NOMO-1 (cell line): Measurements from ENCODE around the gene GLI3.
"Not testable (repeated sequence)": the region's sequence is repeated elsewhere in the genome, so short reads cannot be mapped to it uniquely, and the experiment has no call there.

Source experiments
- DNase-seq, 2 experiments: peaks; one replicate each; lab custom pipeline; 2025; ENCODE audit not compliant: unreplicated experiment in 2 of 2; lab: John Stamatoyannopoulos, UW

GLI3 gene

DNA sequence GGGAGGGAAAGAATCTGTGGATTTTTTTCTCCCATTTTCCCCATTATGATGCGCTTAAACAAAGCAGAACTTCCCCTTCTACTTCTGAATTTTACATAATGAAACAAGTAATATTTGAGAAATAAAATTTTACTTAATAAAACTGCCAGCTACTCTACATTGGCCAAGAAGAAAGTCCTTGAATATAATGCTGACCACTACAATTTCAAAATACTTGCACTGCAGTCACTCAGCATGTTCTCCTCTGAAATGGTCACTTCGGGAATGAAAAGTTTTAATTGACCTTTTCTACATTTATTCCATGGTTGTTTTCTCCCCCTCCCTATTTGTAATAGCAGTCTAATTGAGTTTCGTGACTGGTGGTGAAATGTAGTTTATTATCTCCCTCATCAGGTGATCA, 23.9 kb downstream of the GLI3 start:
- no peak for DNase-seq

DNA sequence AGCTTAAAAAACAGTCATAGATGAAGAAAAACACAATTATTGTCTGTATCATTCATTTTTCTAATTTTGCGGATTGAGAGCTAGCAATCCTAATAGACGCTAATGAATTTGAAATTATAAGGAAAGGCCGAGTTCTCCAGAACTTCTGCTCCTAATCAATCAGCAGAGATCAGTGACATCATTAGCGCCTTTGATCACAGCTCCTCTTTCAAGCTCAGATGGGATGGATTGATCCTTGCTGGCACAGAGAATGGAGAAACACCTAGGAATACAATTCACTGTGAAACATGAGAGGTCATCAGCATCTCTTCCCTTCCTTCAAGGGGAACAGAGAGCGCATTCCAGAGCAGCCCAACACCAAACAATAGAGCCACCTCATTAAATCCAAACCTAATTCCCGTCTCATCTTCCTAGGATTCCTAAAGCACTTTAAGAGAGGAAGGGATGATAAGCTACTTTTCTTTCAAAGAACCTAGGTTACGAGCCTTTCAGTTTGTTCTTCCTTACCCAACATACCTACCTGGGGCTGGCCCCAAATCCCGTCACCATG, 24.4 kb downstream of the GLI3 start:
- no peak for DNase-seq

DNA sequence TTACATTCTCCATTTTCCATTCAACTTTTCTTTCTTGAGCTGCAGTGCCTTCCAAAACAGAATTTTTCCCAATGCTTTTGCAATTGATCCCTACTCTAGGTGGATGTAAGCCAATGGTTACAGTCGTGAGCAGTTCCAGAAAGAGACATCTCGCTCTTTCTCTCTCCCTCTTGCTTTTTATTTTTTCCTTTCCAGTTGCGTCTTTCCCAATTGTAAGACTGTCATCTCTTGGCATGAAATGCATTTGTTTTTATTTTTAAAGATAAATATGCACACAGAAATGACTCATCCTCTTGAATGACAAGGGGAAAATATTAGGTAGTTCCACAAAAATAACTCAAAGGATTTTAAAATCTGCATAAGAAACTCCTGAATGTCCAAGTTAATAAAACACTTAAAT, 25.1 kb downstream of the GLI3 start:
- DNase-seq = no peak

DNA sequence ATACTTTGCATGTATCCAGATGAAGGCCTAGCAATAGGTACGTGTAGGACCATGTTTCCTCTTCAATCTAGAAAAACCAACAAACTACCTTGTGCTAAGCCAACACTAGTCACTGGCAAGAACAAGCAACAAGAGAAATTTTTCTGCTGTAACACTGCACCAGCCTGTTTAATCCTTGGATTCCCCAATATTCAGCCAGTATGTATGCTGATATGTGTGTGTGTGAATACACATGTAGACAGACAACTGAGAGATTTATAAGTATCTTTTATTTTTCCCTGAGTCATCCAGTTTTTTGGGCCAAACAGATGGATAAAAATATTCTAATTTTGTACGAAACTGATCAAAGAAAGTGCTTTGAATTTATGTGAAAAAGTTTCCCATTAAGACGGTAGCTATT, 26.2 kb downstream of the GLI3 start:
- DNase-seq = no peak

- no peak for DNase-seq
Measured at GRCh38 chr7:42210333-42210732, 26.7 kb downstream of the GLI3 start.

- not testable (repeated sequence) for DNase-seq
Measured at GRCh38 chr7:42209085-42209484, 27.9 kb downstream of the GLI3 start.

DNA sequence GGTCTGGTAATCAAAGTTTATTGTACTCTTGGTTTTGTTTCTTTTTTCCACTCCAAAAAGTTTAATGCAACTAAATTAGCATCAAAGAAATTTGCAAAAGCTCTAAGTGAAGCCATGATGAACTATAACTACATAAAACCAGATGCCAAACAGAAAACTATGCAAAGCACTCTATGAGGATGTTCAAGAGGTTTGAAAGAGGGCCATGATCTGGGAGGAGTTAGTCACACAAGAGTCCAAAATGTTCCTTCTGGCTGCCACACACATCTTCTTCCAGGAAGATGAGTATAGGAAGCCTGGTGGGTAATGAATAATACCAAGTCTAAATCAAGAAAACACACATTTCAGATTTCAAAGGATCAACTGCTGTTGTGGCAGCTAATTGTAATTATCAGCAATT, 28.4 kb downstream of the GLI3 start:
- no peak for DNase-seq

GRCh38 chr7:42207420-42207819, 29.6 kb downstream of the GLI3 start:
- no peak for DNase-seq

- no peak for DNase-seq
Measured at GRCh38 chr7:42203336-42203735, 33.7 kb downstream of the GLI3 start.

DNA sequence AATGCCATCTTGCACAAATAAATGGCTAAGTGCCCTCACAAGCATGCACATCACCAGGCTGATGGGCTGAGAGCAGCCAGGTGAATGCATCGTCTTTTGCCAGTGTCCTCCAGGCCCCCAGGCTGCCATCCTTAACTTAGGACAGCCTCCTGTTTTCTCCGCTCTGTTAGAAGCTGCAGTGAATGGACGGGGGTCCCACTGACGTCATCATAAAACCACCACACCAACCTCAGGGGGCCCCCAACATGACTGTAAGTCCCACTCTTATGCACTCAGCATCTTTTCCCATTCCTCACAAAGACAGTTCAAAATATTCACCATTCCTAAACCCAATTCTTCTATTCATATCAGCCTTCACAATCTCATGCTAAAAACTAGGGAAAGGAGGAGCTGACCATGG, 34.4 kb downstream of the GLI3 start:
- no peak for DNase-seq

GRCh38 chr7:42198974-42199668, 37.9 kb downstream of the GLI3 start:
- DNase-seq = no peak

- no peak for DNase-seq
Measured at GRCh38 chr7:42198296-42198695, 38.7 kb downstream of the GLI3 start.

- DNase-seq = no peak
Measured at GRCh38 chr7:42197451-42197850, 39.6 kb downstream of the GLI3 start.

DNA sequence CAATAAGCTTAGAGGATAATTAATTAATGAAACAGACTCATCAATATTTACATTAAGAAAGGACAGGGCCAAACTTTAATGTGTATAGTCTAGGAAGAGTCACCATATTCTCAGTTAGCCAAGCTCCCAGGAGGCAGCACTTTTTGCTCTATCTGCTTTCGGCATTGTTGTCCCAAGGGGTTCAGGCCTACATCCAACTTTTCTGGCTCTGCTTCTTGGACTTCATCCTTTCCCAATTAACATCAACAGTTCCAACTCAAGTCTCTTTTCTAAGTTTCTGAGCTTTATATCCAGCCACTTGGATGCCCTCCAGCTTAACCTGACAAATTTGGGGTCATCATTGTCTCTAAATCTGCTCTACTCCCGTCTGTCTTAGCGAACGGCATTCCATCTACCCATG, 42.8 kb downstream of the GLI3 start:
- no peak for DNase-seq

GRCh38 chr7:42193471-42194129, 43.4 kb downstream of the GLI3 start:
- no peak for DNase-seq

GRCh38 chr7:42192851-42193461, 44.1 kb downstream of the GLI3 start:
- DNase-seq = no peak

DNA sequence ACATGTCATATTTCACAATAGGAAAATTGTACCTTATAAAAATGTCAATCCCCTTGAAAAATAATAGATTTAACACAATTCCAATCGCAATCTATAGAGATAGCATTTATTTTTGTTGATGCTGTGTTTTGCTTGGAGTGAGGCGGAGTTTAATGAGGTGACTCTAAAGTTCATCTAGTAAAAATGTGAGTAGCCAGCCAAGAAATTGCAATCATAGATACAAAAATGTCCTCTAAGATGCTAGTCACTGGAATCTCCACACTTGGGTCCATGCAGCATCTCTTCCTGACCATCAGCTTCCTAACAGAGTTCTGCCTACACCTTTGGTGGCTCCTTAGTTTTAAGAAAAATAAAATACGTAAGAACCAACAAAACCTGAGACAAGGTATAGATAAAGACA, 44.9 kb downstream of the GLI3 start:
- no peak for DNase-seq

DNA sequence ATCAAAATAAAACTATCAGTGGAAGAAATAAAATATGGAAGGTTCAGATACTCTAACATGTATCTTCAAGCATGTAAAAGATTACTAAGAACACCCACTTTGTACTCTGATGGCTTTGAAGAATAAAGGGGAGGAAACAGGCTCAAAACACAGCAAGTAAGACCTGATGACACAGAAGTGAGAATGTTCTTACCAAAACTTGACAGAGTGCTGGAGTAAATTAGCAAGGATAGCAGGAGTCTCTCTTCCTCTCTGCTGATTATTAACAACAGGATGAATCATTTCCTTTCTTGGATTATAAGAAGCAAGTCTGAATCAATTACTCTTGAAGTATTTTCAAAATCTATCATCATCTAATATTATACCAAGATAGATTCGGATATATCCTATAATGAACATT, 47.5 kb downstream of the GLI3 start:
- no peak for DNase-seq

GRCh38 chr7:42186151-42186550, 50.9 kb downstream of the GLI3 start:
- DNase-seq = no peak

DNA sequence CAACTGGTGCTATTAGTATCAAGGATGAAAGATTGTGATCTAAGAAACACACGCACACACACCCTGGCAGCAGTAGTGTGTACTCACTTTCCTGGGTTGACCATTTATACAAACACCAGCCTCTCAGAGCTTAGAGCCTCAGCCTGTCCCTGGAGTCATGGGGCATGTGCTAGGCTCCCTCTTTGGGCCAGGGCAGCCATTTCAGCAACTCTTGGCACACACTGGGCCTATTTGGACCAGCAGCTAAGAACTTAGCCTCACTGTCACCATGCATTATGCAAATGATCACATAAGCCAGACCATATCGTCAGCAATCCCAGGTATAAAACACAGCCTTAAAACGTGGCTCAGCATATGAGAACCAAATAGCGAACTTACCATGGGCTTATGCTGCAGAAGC, 51.3 kb downstream of the GLI3 start:
- no peak for DNase-seq

- DNase-seq = no peak
Measured at GRCh38 chr7:42183547-42183946, 53.5 kb downstream of the GLI3 start.

- DNase-seq = no peak
Measured at GRCh38 chr7:42181566-42181965, 55.4 kb downstream of the GLI3 start.
